Hematopoietic multipotent progenitor cell treated with erythropoietin and hydrocortisone succinate and interleukin-3 and kit ligand, for 6 days (in vitro differentiated cells): ENCODE measurements around the gene TENM4.

Experiments used
- DNase-seq: peaks from one replicate; pipeline ENCODE4 v3.0.0-alpha.2; 2015

TENM4 gene

GRCh38 chr11:79417069-79417920 lies 23.5 kb downstream of the TENM4 start:
- DNase-seq = no peak

DNA sequence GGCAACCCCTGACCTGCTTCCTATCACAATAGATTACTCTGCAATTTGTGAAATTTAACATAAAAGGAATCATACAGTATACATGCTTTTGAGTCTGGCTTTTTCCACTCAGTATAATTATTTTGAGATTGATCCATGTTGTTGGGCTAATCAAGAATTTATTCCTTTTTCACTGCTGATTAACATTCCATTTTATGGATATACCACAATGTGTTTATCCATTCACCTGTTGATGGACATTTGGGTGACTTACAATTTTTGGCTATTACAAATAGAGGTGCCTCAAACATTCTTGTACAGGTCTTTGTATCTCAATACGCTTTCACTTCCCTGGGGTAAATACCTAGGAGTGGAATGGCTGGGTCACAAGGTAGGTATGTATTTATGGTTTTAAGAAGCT lies 24.9 kb downstream of the TENM4 start:
- DNase-seq = no peak

DNA sequence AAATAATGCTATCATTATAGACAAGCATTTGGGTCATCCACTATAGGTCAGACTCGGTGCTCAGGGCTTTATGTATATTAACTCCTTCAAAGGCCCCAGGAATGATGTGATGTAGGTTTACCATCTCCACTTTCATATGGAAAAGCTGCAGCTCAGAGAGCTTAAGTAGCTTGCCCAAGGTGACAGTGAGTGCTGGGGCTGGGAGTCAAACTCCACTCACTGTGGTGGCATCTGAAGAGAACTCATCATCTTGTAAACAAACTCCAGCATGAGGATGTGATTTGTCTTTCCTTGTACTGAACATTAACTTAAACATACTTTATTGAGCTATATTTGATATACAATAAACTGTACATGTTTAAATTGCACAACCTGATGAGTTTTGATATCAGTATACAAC lies 25.4 kb downstream of the TENM4 start:
- no peak for DNase-seq

GRCh38 chr11:79414644-79415317 lies 26.0 kb downstream of the TENM4 start:
- DNase-seq = no peak

DNA sequence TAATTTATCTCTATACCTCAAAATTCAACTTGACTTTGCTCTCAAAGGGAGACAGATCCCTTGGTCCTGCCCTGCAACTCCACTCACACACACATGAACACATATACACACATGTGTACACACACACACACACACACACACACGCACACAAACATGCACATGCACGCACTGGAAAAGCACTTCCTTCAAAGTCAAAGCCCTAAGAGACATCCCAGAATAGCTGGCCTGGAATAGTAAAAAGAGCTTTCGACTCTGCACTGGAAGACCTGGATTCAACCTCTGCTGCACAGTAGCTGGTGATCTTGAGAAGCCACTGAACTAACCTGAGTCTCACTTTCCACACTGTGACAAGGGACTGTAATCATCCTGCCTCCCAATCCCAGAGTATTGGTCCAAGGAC lies 26.8 kb downstream of the TENM4 start:
- no peak for DNase-seq

DNA sequence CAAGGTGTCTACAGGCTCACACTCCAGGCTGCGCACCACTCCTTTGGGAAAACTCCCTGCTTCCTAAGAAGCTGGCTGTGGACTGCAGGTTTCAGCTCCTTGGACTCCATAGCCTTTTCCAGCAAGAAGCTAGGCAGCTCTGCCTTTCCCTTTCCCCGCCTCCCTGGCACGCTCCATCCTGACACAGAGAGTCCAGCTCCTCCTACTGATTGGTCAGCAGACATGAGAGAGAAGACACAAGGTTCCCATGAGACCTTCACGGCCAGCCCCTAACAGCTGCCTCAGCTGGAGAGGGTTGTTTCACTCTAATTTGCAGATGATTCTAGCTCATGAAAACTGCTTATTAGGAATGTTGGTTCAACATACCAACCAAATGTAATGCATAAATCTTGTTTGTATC lies 27.6 kb downstream of the TENM4 start:
- no peak for DNase-seq

DNA sequence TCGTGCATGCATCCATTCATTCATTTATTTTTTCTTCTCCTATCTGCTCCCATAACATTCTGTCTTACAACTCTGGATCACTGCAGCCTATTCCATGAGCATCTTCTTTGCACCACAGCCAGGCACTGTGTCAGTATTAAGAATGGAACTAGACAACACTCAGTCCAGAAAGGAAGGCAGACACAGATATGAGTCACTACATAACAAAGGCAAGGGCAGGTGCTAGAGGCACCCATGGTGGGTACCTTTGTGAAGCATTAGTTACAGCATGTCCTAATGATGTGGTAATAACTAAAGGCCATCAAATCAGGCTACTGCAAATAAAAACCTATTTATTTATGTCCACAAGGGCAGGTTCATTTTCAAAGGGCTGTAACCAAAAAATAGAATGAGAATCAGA lies 28.1 kb downstream of the TENM4 start:
- no peak for DNase-seq

DNA sequence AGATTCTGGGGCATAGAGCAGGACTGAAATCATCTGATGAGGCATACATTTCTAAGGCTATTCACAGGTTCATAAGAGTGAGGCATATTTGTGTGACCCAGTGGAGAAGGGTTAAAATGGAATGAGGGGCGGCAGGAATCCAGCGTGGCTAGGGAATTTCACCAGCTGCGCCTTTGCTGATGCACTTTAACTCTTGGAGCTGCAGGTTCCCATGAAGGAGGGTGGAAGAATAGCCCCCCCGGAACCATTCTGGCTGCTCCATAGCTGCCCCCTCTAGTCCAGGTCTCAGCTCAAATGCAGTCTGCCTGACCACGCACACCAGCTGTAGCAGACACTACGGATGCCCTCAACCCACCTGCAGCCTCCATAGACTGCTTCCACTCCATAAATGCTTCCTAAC lies 31.5 kb downstream of the TENM4 start:
- DNase-seq = no peak

DNA sequence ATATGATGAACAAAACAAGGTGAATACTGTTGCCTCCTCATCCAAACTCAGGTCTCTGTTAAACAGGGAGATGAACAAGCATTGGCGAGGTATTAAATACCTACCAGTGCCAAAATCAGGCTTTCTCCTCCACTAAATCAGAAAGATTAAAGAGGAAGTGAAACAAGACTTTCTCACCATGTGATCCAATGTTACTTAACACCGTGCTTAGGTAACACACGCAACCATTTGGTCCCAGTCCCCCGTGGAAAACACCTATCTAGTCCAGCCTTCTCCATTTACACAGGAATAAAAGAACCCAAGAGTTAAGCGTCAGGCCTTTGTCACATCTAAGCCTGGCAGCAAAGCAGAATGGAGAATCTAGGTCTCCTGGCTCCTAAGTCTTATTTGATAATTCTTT lies 34.5 kb downstream of the TENM4 start:
- no peak for DNase-seq

GRCh38 chr11:79404806-79405205 lies 36.0 kb downstream of the TENM4 start:
- DNase-seq = no peak

GRCh38 chr11:79404325-79404724 lies 36.5 kb downstream of the TENM4 start:
- peak; percentile 28 for DNase-seq

DNA sequence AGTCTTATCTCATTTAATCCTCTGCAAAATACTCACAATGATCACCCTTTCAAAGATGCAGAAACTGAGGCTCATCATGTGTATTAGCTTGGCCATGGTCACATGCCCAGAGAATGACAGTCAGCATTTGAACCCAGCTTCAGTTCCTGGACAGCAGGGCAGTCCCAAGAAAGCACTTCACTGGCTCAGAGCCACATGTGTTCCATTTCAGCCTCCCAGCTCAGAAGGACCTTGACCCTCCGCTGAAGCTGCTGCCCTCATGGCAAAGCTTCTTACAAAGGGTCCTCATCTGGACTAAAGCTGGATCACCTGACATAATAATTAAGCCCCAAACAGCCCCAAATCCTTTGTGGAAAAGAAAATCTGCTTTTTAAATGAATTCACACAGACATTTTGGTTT lies 37.0 kb downstream of the TENM4 start:
- DNase-seq = no peak

GRCh38 chr11:79402912-79403311 lies 37.9 kb downstream of the TENM4 start:
- no peak for DNase-seq

DNA sequence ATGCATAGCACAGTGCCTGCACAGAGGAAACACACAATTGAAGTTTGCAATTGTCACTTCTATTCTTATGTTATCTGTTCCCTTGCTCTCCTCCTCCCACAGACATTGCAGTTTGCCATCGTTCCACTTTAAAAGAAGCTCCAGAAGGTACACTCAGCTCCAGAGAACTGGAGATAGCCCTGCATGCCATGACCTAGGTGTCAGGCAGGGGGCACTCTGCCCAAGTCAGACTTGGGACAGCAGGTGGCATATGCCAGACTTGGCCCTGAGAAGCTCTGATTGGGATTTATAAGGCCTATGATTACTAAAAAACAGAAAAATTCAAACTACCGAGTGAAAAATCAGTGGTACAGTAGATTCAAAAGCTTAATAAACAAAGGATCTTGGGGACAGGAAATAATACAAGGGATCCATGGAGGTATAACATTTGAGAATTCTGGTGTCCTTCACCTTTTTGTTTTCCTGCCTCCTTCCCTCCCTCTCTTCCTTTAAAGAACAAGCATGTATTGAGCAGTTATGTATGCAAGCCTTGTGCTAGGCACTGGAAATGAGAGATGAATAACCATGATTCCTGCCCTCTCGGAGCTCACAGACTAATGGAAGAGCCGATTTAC lies 40.0 kb downstream of the TENM4 start:
- DNase-seq = peak; percentile 41

DNA sequence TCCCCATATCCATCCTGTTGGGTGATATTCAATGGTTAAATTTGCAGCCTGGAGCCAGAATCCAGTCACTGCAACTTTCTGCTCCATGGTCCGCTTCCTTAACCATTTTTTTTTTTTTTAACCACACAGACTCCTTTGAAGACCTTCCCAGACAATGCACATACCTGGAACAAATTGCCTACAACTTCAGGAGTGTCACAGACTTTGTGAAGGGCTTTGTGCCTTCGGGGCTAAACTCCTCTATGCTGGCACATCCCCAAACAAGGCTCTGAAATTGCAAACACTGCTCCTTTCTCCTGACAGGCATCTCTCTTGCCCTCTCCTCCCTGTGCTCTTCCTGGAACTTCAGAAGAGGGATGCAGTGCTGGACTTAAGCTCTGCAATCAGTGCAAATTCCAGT lies 40.6 kb downstream of the TENM4 start:
- no peak for DNase-seq

DNA sequence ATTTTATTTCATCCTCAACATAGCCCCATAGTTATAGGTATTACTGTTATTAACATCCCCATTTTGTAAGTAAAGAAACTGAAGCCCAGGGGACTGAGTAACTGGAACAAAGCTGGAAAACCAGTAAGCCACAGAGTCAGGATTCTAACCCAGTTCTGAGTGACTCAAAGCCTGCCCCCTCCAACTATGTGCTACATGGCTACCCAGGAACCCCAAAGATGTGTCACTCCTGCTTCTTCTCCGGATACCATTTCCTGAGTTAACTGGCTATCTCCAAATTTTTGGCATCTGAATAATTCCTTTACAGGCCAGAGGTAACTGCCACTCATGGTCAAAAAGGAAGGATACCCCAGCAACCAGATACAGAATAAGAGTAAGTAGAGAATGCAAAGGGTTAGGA lies 43.6 kb downstream of the TENM4 start:
- no peak for DNase-seq

GRCh38 chr11:79396674-79397073 lies 44.2 kb downstream of the TENM4 start:
- no peak for DNase-seq

DNA sequence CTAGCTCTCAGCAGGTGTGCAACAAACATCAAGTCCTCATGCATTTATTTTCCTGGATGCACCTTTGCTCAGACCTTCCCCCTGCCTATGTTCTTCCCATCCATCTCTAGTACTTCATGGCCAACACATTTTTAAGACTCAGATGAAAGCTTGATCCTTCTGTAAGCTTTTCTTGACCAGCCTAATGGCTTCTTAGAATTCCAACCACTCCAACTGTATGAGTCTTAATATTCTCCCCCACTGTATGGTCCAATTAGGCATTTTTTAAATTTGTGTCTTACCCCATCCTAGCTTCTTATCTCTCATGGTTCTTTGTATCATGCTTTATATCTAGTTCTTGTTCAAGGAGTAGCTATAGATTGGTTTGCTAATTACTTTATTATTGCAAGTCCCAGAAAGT lies 44.8 kb downstream of the TENM4 start:
- DNase-seq = no peak

DNA sequence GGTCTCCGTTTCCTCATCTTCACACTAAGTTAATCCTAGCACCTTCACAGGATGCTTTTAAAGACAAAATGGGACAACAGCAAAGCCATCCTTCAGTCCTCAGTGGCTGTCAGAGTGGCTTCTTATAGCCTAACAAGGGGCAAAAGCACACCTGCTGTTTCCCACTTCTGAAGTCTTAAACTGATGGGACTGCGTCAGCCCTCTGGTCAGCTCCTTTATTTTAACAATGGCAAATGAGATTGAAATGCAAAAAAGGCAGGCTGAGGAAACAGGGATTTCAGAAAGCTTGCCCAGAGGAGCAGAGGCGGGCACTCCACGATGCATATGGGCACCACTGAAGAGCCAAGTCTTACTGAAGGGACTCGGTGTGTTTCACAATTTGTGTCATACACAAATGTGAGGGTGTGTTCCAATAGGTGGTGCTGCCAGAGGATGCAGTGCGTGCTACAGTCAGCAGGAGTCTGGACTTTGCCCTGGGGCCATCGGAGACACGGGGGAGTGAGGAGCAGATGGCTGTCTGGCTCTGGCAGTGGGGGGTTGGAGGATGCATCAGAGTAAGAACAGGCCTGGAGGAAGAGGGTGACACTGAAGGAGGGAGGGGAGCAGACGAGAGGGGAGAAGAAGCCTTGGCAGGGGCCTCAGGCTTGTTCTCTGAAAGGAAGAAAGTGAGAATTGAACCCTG lies 47.3 kb downstream of the TENM4 start:
- no peak for DNase-seq

DNA sequence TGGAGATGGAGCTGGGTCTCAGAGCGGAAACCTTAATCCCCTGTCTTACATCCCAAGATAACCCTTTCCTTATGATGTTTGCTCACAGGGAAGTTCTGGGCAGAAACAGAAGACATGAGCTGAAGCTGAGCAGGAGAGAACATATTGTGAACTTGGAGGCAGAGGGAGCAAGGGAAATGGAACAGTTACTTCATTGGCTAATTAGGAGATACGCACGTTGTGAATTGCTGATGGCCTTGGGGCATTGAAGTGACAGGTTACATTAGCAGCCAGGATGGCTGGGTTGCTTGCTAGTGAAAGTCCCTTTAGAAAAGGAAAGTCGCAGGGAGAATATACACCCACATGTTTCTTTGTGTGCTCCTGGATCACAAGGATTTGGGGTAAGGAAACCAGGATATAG lies 48.7 kb downstream of the TENM4 start:
- DNase-seq = no peak

GRCh38 chr11:79390923-79391322 lies 49.9 kb downstream of the TENM4 start:
- no peak for DNase-seq

- DNase-seq = no peak
These were observed 50.4 kb downstream of the TENM4 start for GRCh38 chr11:79390477-79390876.

- no peak for DNase-seq
These were observed 52.6 kb downstream of the TENM4 start for GRCh38 chr11:79388201-79388600.

- no peak for DNase-seq
These were observed 57.0 kb downstream of the TENM4 start for GRCh38 chr11:79383874-79384273.
